Measurements from ENCODE around the gene ZC3H7B.

DNA sequence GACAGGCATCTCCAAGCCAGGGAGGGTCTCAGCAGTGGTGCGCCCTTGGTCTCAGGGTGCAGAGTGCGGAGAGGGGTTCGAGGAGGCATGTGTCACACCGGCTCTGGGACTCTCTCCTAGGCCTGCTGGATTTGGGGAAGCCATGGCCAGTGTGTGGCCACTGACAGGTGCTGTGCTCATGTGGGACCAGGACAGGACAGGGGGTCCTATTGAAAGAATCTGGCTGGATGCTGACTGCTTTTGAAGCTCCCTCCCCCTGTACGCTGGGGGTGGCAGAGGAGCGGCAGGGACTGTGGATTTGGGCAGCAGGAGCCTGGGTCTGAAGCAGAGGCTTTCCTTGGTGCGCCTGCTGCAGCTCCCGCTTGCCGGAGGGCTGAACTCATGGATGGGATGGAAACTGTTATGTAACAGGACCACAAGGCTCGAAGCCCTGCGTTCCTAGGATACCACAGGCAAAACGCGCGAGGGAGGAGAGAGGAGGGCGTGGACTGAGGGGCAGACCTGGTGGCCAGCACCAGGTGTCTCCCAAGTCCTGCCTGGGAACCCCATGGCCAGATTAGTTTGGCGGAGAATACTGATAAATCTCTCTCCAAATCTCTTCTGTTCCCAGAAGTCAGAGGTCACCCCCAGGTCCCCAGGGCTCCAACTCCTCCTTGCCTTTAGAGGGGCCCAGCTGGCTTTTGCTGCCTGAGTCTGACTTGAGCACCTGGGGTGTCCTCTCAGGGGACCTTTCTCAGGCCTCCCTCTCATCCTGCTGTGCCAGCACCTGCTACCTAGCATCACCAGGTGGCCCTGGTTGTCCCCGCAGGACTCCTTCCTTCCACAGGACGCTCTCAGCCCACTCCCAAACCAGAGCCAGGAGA, 66.6 kb downstream of the ZC3H7B start:
- TF ChIP-seq EZH2 (IDR thresholded peaks at IDR 0.05; ENCODE audit: insufficient read depth, poor library complexity, severe bottlenecking), result no peak
- no peak for TF ChIP-seq EZH2phosphoT487 (IDR thresholded peaks at IDR 0.05; ENCODE audit: insufficient read depth, low read depth)
